Measurements from ENCODE around the gene HNRNPA3.

DNA sequence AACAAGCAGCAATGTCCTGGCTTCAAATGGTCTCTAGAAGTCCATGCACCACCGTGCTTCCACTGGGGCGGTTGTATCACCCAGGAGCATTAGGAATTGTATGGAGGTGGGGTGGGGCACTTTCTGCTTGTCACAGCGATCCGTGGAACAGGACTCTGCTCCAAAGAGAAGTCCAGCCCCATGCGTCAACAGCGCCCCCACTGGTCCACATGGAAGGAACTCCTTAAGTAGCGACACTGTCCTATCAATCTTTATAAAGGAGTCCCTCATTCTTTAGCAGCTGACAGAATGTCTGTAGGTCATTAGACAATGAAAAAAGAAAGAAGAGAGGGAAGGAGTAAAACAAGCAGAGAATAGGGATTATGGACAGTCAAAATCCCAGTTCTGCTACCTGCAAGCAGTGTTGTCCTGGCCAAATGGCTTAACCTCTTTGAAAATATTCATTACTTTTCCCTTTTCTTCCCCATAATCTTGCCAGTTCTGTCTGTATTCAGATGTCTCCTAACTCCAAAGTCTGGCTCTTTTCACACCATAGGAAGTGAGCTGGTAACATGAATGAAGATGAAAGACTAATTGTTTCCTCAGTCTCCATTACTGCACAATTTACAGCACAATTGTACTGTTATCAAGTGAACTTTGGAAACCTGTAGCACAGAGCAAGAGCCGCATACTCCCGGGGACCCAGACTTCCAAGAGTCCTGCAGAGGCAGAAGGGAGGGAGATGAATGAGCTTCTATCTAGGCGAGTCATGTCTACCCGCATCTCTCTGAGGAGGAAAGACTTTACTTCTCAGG, 42.0 kb downstream of the HNRNPA3 start:
- TF ChIP-seq KLF13 (CRISPR knock-in tag; IDR thresholded peaks at IDR 0.05) (no peak), FOXP1 (IDR thresholded peaks at IDR 0.05) (no peak), FOXP1 (CRISPR knock-in tag; IDR thresholded peaks at IDR 0.05) (no peak), NFE2L2 (IDR thresholded peaks at IDR 0.05; ENCODE audit: low read length) (no peak), WIZ (CRISPR knock-in tag; IDR thresholded peaks at IDR 0.05) (no peak), MTA3 (CRISPR knock-in tag; IDR thresholded peaks at IDR 0.05) (no peak), PHB2 (IDR thresholded peaks at IDR 0.05; ENCODE audit: partially characterized antibody) (no peak), KDM6A (CRISPR knock-in tag; IDR thresholded peaks at IDR 0.05; ENCODE audit: low read depth) (no peak)
- TF ChIP-seq, protein P1, sequence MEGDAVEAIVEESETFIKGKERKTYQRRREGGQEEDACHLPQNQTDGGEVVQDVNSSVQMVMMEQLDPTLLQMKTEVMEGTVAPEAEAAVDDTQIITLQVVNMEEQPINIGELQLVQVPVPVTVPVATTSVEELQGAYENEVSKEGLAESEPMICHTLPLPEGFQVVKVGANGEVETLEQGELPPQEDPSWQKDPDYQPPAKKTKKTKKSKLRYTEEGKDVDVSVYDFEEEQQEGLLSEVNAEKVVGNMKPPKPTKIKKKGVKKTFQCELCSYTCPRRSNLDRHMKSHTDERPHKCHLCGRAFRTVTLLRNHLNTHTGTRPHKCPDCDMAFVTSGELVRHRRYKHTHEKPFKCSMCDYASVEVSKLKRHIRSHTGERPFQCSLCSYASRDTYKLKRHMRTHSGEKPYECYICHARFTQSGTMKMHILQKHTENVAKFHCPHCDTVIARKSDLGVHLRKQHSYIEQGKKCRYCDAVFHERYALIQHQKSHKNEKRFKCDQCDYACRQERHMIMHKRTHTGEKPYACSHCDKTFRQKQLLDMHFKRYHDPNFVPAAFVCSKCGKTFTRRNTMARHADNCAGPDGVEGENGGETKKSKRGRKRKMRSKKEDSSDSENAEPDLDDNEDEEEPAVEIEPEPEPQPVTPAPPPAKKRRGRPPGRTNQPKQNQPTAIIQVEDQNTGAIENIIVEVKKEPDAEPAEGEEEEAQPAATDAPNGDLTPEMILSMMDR (CRISPR knock-in tag; IDR thresholded peaks at IDR 0.05) = peak; percentile 84

Measured in HepG2 (cell line).